Activated CD8-positive, alpha-beta memory T cell treated with anti-CD3 and anti-CD28 coated beads for 24 hours (primary cell): Measurements from ENCODE around the gene H19.

Experiments used
- DNase-seq: peaks from one replicate; pipeline ENCODE4 v3.0.0-alpha.2; 2020

Gene H19

DNA sequence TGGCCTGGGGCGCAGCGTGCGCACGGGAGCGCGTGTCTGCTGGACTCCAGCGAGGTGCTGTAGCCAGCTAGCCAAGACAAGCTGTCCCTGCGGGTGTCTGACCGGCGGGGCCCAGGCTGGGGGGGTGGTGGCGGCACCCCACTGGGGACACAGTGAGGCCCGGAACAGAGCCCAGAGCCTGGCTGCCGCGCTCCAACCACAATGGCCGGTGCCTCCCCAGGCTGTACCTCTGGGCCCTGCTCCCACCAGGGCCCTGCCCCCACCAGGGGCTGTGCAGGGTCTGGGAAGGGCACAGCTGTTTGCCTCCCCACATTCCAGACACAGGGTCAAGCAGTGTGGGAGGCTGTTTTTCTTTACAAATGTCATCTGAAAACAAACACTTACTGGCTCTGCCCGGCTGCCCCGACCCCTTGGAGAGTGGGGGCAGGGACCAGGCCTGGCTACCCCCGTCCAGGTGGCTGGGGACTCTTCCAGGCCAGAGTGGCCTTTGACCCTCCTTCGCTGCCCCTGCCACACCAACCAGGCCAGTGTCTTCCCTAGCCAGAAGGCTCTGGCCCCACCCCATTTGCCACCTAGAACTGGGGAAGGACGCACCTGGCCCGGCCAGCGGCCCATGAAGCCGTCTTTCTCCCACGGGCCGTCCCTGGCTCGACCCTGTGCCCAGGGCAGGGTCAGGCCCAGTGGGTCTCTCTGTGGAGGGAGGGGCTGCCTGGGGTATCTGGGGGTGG, 14.6 kb downstream of the H19 start:
- DNase-seq, result no peak

DNA sequence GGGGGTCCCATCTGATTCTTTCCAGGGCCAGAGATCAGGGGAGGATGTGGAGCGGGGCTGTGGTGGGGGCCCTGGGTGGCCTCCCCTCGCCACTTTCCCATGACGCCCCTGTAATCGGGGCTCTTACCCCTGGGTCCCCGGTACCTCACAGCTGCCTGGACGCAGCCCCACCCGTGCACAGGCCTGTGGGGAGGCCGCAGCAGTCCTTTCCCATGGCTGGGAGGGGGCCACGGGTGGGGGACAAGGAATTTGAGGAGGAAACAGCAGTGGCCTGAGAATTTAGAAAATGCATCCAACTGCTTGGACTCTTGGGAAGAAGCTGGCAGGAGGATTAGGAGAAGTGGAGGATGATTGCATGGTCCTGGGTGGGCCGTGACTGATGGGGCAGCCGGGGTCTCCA, 18.0 kb downstream of the H19 start:
- DNase-seq, result no peak

DNA sequence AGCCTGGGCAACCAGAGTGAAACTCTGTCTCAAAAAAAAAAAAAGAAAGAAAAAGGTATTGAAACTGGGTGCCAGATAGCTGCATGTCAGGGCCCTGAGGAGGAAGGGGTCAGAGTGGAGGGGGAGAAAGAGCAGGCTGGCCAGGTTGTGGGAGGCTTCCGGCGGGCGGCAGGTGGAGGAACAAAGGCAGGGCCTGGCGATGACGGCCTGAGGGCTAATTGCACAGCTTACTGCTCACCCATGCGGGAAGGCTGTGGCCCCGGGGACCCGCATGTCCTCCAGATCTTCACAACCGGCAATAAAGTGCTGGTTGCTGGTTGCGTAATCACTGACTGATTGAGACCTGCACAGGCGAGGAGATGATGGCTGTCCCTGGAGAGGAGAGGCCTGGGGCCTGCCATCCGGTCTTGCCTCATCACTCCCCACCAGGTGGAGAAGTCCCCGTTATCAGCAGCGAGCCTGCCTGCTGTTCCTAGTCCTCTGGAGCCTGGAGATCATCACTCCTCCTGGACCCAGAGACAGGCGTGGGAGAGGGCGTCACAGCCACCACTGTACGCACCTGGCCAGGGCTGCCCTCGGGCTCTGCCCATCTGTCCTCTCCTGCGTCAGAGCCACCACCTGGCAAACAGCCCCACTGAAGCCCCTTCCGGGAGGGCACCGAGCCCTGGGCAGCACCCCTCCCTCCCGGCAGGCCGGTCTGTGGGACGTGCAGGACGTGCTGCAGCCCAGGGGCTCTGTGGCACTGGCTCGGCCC, 18.7 kb downstream of the H19 start:
- no peak for DNase-seq

DNA sequence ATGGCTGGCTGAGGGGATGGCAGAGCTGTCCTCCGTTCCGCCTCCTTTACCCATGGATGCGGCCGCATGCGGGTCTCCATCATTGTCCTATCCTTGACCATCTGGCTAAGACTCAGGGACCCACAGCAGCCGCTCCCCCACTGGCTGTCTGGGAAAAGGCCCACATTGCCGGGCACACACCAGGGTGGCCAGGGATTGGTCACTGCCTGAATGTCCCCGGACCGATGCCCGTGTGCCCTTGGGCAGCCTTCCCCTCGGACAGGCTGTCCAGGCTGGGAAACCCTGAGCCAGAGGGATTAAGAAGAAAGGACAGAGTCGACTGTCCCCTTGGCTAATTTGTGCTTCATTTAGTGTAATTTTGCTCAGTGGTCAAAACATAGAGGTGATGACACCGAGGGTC, 22.5 kb downstream of the H19 start:
- no peak for DNase-seq

DNA sequence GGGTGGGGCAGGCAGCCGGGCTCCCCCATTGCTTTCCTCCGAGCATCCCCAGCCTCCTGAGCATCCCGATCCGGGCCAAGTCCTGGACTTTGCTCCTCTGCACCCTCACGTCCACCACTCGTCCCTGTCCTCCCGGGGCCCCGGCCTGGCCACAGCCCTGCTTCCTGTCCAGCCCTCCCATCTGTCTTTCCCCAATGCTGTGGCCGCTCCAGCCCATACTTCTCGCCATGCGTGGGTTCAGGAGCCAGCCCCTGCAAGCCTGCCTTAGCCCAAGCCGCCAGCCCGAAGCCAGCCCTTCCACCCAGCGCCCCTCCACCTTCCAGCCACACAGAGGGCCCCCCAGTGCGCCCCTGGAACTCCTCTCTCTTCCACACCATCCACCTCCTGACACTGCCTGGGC, 26.7 kb downstream of the H19 start:
- no peak for DNase-seq

DNA sequence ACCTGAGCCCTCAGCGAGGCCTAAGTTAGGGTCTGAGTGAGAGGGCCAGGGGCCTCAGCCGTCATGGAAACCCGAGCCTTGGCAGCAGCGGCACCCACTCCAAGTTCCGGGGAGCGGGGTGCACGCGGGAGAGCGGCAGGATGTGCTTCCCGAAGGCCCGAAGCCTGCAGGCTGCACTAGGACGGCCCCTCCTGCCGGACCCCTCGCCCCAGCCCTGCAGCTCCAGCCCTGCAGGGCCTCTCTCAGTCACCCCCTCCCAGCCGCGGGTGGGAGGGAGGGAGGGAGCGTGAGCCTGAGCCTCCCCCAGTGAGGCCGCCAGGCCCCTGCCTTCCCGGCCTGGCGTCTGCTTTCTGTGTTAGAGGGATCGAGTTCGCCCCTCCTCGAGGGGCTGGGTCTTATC, 27.9 kb downstream of the H19 start:
- DNase-seq, result no peak

DNA sequence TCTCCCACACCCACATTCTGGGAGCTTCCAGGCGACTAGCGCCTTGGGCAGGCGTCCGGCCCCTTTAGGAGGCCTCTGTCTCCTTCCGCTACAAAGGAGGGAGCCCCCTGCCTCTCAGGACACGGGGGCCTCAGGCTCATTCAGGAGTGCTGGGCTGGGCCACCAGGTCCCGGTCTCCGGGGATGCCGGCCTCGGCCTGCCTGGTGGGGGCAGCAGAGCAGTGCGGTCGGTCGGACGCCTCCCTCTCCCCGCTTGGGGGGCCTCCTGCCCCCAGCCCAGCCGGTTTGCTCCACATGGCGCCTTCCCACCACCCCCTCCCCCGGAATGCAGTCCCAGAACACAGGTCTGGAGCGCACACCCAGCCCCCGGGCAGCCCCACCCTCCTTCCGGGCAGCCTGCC, 28.6 kb downstream of the H19 start:
- no peak for DNase-seq

DNA sequence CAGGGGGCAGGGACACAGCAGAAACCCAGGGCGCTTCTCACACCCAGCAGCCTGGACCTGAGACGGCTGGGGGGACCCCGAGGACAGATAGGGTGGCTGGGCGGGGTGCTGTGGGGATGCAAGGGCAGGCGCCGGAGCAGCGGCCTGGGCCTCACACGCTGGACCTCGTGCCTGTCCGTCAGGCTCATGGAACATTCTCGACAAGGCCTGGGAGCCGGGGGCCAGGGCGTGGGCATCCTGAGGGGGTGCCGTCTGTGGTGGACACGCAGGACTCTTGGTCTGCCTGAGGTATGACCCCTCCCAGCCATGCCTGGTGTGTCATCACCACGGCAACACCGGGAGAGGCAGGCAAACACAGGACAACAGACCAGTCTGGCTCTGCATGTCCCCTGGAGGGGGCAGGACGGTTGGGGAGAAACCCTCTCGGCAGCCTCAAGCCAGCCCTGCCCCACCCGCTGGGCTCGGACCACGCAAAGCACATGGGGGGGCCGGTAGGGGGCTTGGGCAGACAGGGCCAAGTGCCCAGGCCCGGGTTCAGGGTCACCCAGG, 29.1 kb downstream of the H19 start:
- no peak for DNase-seq

DNA sequence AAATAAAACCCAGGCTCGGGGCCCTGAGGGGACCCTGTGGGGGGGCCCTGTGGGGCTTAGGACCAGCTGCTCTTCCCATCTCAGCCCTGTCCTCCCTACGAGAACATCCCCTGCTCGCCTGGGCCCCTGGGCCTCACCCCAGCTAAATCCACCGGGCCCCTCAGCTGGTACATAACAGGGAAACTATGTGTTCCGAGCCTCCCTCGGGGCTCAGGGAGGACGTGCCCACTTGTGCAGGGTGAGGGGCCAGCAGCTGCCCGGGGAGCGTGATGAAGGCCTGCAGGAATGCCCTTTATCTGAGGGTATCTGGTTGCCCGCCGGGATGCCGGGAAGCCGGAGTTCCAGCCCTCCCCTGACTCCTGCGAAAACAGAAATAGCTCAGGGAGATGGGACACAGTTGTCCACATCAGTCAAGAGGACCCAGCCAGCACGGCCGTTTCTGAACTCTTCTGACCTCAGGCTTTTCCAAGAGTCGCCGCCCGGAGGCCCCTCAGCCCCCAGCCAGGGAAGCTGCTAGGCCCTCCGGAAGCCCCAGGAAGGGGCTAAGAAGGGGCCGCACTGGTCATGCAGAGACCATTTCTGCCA, 29.9 kb downstream of the H19 start:
- DNase-seq, result no peak

DNA sequence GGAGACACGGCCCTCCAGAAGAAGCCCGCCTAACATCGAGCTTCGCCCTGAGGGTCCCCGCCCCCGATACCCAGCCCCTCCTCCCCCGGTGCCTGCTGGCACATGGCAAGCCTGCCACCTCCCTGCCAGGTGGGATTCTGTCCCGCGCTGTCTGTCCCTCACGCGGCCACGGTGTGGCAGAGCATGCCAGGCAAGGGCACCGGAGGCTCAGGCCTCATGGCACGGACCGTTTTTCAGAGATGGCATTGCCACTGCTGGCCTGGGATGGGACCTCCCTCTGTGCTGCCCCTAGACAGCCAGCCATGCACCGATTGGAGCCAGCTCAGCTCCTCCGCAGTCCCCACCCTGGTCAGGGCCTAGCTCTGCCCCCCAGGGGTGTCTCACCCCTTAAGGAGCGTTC, 31.1 kb downstream of the H19 start:
- no peak for DNase-seq

DNA sequence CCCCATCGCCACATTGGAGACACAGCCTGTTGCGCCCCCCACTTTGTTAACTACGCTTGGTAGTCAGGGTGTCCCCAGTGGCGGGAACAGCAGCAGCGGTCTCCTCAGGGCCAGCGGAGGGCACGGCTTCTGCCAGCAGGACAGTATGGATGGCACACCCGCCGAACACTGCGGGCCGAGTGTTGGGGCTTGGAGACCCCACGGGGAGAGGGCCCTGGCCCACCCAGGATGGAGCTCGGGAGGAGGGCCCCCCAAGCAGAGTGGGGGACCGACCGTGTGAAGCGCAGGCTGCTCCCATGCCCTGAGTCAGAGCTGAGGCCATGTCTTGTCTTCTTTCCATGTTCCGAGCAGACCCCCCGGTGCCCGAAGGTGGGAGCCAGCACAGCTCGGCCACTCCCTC, 32.7 kb downstream of the H19 start:
- DNase-seq, result no peak

DNA sequence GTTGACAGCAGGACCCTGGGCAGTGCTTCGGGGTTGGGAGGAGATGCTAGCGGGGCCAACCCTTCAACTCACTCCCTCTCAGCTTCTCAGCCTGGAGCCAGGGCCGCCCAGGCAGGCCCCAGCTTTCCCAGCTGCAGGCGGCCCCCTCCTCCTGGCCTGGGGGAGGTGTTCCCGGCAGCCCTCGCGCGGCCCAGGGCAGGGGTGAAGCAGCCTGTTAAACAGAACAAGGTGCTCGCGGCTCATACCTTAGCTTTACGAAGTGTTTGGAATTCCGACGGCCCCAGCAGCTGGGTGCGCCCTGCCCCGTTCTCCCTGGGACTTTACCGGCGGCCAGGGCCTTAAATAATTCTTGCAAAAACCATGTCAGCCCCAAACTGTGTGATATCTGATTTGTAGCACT, 33.3 kb downstream of the H19 start:
- no peak for DNase-seq

DNA sequence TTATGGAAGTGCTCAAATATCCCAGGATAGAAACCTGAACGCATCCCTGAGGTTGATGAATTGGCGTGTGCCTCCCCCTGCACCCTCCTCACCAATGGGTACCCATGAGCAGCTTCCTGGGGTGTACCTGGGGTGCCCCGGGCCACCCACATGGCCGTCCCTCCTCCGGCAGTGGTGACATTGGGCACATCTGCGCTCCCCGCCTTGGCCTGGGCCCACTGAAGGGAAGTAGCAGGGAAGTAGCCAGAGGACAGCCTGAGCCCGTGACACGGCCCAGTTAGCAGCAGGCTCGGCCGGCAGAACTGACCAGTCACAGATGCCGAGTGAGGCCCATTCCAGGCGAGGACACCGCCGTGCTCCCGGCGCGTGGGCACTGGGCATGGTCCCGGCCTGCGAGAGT, 33.8 kb downstream of the H19 start:
- DNase-seq, result no peak

DNA sequence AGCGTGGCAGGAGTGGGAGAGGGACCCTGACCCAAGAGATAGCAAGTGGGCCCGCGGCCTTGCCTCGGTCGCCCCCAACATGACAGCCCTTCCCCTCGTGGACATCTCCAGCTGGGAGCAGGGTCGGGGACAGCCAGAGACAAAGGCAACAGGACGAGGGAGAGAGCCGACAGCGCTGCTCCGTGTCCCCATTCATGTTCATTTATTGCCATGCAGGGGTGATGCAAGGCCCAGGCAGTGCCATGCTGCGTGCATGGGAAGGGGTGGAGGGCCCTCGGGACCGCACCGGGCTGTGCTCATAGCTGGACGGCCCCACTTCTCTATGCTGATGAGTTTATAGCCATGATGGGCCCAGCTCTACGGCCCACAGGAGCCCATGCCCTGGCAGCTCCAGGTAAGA, 37.9 kb downstream of the H19 start:
- no peak for DNase-seq

DNA sequence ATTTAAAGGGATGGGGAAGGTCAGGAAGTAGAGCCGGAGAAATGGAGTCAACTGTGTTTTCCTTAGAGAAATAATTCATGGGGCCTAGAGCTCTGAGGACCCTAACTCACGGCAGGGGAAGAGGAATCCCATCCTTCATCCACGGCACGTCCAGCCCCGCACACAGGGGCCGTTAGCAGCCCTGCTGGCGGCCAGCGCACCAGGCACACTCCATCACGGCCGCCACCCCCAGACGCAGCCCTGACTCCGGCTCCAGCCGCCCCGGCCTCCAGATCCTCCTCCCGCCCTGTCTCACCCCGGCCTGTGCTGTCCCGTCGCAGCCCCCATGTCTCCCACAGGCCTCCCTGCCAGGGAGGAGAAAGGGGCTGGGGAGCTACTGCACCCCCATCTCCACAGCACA, 39.3 kb downstream of the H19 start:
- DNase-seq, result no peak

DNA sequence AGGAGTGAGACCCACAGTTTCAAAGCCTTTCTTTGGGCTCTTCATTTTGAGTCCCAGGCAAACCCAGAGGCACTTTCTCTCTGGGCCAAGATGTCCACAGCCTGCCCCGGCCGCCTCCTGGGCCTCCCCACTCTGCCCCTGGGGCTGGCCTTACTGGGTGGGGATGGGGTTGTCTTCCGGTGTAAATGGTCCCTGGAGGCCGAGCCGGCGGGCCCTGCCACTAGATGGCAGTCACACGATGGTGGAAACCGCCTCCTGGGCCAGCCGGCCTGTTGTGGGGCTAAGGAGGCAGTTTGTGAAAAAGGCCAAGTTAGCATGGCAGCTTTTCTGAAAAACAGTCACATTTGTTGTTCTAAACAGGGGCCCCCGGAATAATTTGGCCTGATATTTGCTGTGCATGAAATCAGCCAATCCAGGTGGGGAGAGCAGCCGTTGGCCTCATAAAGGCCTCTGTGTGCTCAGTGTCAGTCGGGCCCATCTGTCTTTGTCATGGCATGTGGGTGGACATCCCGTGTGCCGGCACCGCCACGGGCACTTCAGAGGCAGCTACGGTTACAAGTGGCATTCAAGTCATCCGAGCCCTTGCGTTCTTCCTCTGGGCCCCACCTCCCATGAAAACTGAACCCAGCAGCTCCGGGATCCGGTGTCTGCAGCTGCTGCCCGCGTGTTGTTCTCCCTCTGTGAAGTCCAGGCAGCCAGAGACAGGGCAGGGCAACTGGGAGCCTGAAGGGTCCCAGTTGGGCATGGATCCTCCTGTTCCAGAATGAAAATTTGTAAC, 44.0 kb downstream of the H19 start:
- DNase-seq, result peak; percentile 56

DNA sequence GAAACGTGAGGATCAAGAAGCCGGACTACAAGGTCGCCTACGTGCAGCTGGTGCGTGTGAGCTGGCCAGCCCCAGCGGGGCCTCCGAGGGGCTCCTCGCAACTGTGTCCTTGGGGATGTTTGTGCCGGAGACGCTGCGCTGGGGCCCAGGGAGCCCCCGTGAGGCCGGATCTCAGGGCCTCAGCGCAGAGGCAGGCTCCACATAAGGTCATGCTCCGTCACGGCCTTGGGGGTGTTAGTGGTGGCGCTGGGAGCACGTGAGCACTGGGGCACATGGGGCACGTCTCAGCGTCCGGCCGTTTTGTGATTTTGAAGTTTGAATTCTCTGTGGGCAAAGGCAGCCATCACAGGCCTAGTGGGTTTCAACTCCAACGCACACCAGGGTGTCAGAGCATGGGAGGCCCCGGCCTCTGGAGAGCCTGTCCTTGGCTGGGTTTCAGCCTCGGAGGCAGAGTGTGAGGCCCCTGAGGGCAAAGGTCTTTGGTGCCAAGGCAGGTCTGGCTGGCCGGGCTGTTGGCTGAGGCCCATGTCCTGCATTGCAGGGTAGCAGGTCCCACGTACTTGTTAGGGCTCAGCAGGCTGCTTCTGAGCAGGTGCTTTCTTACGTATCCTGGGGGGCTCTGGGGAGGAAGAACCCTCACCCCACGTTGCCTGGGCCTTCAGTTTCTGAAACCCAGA, 44.7 kb downstream of the H19 start:
- DNase-seq, result no peak

DNA sequence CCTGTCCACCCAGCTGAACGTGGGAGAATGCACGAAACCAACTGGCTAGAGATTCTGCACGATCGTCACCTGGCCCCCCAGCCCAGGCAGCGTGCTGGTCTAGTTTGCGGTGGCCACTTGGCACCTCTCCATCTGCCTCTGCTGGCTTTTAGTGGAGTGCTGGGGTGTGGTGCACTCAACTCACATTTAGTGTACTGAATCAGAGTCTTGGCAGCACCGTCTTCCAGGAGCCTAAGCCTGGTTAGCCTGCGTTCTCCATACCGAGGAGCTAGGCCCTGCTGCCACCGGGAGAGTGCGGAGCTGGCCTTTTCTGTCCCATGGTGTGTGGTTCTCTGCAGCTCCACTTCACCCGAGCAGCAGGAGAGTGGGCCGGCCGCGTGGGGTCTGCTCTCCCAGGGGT, 47.7 kb downstream of the H19 start:
- DNase-seq, result no peak

DNA sequence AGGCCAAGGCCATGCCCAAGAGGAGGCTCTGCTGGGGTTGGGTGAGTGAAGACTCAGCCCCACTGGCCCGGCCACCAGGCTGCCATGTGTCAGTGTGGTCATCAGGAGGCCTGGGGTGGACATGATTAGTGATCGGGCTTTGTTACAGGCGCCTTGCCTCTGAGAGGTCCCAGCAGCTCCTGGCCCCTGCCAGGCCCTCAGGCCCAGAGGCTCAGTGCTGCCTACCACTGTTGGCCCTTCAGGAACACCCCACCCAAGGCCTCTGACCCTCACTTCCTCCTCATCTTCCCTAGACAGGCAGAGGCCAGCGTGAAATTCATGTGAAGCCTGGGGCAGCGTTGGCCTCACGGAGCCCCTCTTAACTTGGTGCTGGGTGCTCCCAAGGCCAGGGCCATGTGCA, 48.3 kb downstream of the H19 start:
- DNase-seq, result no peak

DNA sequence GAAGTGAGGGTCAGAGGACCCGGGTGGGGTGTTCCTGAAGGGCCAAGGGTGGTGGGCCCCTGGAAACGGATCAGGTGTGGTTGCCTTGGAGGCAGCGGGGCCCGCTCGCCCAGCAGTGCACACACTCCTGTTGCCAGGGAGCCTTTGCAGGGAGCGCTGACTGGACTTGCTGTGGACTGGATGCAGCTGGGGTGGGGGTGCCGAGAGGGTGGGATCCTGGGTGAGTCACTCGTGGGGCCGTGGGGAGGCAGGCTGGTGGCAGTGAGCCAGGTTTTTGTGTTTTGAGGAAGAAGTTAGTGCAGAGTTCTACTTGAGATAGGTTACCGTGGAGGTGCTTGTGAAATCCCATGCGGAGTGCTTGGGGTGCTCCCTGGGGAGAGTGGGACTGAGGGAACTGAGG, 49.3 kb downstream of the H19 start:
- no peak for DNase-seq

DNA sequence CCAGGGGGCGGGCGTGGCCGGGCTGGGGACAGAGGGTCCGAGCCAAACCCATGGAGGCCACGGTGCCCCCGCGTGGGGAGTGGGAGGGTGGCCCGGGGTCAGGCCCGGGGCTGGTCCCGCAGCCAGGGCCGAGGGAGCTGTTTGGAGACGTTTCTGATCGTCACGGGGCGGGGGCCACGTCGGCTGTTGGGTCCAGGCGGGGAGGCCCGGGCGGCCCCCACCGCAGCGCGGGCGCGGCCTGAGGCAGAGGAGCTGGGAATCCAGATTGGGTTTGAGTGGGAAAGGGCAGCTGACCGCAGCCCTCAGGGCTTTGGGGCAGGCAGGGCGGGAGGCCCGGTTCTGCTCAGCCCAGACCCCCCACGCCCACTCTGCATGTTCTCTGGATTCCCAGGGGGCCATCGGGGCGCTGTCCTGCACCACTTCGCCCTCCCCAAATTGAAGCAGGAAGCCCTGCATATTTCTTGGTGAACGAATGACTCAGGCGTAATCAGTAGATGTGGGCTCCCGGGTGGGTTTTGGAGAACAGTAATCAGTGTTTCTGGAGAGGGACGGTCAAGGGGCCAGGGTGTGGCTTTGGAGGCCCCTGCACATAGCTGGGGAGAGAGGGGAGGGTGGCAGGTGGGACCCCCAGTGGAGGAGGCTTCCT, 49.9 kb downstream of the H19 start:
- DNase-seq, result no peak

DNA sequence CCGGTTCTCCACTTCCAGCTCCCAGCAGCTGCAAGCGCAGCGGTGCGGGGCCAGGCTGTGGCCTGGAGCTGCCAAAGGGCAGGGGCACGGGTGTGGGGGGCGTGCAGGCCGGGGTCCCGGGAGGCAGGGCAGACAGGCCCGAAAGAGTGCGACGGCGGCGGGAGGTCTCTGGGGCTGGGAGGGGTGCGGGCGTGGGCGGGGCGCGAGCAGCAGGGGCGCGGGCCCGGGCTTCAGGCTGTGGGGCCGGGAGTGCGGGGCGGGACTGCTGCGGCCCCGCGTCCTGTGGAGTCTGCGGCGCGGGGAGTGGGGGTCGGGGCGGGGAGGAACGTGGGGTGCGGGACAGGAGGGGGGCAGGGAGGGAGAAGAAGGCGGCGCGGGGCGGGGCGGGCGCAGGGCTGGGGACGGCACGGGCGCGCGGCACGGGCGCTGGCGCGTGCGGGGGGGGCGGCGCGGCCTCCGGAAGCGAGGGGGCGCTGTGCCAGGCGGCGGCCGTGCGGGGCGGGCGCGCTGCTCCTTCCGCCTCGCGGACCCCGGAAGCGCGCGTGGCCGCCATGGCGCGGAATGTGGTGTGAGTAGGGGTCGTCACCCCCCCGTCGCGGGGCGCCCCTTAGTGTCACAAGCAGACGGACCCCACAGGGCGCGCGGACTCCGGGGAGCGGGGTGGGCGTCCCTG, 50.7 kb downstream of the H19 start, which contains the start of gene MRPL23:
MRPL23 (plus strand) TSS at position 521 of the 673 bp plus-strand sequence; CDS start at position 552, 31 bp downstream.
- no peak for DNase-seq
